Loucy (cell line): ENCODE data around the gene SELENON.

ENCODE experiments used
- H2AFZ ChIP-seq: fragments of 200-600 bp; sonication (generic); 2 replicates; pipeline ENCODE4 v1.6.0; 2016; ENCODE audit warnings: antibody characterized with exemption, mild to moderate bottlenecking, low read length, moderate library complexity
- H3F3A ChIP-seq: fragments of 200-600 bp; 2 replicates; pipeline ENCODE4 v1.6.0; 2016; ENCODE audit warnings: antibody characterized with exemption, low read depth, mild to moderate bottlenecking
- H3K27me3 ChIP-seq: fragments of 200-600 bp; sonication (generic); 2 replicates; pipeline ENCODE4 v1.6.1; 2014; ENCODE audit warnings: low read length, mild to moderate bottlenecking; ENCODE audit not compliant: insufficient read depth, poor library complexity, severe bottlenecking
- H3K36me3 ChIP-seq: fragments of 200-600 bp; sonication (generic); 2 replicates; pipeline ENCODE4 v1.6.1; 2016; ENCODE audit warnings: low read length; ENCODE audit not compliant: insufficient read depth
- H3K4me1 ChIP-seq: fragments of 200-600 bp; sonication (generic); 2 replicates; pipeline ENCODE4 v1.5.1; 2014; ENCODE audit warnings: low read length, mild to moderate bottlenecking; ENCODE audit not compliant: insufficient read depth, poor library complexity, severe bottlenecking
- H3K4me2 ChIP-seq: fragments of 200-600 bp; sonication (generic); 2 replicates; pipeline ENCODE4 v1.6.0; 2014; ENCODE audit warnings: antibody characterized with exemption, low read length, low read depth, mild to moderate bottlenecking; ENCODE audit not compliant: poor library complexity, severe bottlenecking
- H3K4me3 ChIP-seq: fragments of 200-600 bp; sonication (generic); 2 replicates; pipeline ENCODE4 v1.5.1; 2014; ENCODE audit warnings: low read length, mild to moderate bottlenecking, mixed read lengths; ENCODE audit not compliant: poor library complexity, severe bottlenecking
- H3K79me2 ChIP-seq: fragments of 200-600 bp; sonication (generic); 2 replicates; pipeline ENCODE4 v1.6.1; 2014; ENCODE audit warnings: low read length; ENCODE audit not compliant: insufficient read depth
- H3K9ac ChIP-seq: fragments of 200-600 bp; sonication (generic); 2 replicates; pipeline ENCODE4 v1.6.0; 2014; ENCODE audit warnings: mild to moderate bottlenecking, low read depth, low read length, moderate library complexity; ENCODE audit not compliant: poor library complexity, severe bottlenecking
- H3K9me2 ChIP-seq: fragments of 200-600 bp; sonication (generic); replicated peaks from 2 replicates; pipeline ENCODE4 v1.6.1; 2016; ENCODE audit warnings: low read depth, low read length, mixed read lengths
- H3K9me3 ChIP-seq: fragments of 200-600 bp; sonication (generic); 2 replicates; pipeline ENCODE4 v1.6.1; 2014; ENCODE audit warnings: mild to moderate bottlenecking, antibody characterized with exemption, low read length, low read depth; ENCODE audit not compliant: insufficient read depth
- H4K20me1 ChIP-seq: fragments of 200-600 bp; sonication (generic); 2 replicates; pipeline ENCODE4 v1.6.0; 2014; ENCODE audit warnings: antibody characterized with exemption, low read length, mild to moderate bottlenecking; ENCODE audit not compliant: insufficient read depth, poor library complexity, severe bottlenecking
- CTCF ChIP-seq: fragments of 200-600 bp; sonication (generic); conservative IDR thresholded peaks from 2 replicates; pipeline ENCODE4 v1.5.1; 2014; ENCODE audit warnings: mild to moderate bottlenecking, antibody characterized with exemption, low read length
- EZH2phosphoT487 ChIP-seq: fragments of 200-600 bp; IDR thresholded peaks from 2 replicates; pipeline ENCODE4 v1.6.1; 2018; ENCODE audit warnings: antibody characterized with exemption, mild to moderate bottlenecking, moderate library complexity, borderline replicate concordance

Gene SELENON

GRCh38 chr1:25785333-25786067 is 14.5 kb upstream of the SELENON start:
- Histone ChIP-seq H4K20me1 (no peaks in the 10 kb centered on the region), H3K36me3 (no peaks in the 10 kb centered on the region), H3K4me2 (no peak overlapping the region), H3K4me1 (no peaks in the 10 kb centered on the region), H3K9me3 (no peaks in the 10 kb centered on the region), H2AFZ (no peak overlapping the region), H3K79me2 (no peaks in the 10 kb centered on the region), H3K9ac (no peak overlapping the region), H3K27me3 (peaks cover 22% of the 10 kb centered on the region), H3F3A (no peaks in the 10 kb centered on the region), H3K4me3 (no peak overlapping the region), H3K9me2 (no peaks in the 10 kb centered on the region)
- TF ChIP-seq EZH2phosphoT487 (no peak), CTCF (no peak)

GRCh38 chr1:25786887-25787759 is 12.9 kb upstream of the SELENON start:
- no peaks in the 10 kb centered on the region for H3K9me3 ChIP-seq
- no peak overlapping the region for H3K4me3 ChIP-seq
- TF ChIP-seq EZH2phosphoT487 (no peak), CTCF (no peak)
- H3K36me3 ChIP-seq: no peaks in the 10 kb centered on the region
- H3K9ac ChIP-seq: no peak overlapping the region
- H4K20me1 ChIP-seq: no peaks in the 10 kb centered on the region
- no peaks in the 10 kb centered on the region for H3K79me2 ChIP-seq
- peaks cover 22% of the 10 kb centered on the region for H3K27me3 ChIP-seq
- no peaks in the 10 kb centered on the region for H3K9me2 ChIP-seq
- H3K4me1 ChIP-seq: no peaks in the 10 kb centered on the region
- no peaks in the 10 kb centered on the region for H3F3A ChIP-seq
- no peak overlapping the region for H2AFZ ChIP-seq
- no peak overlapping the region for H3K4me2 ChIP-seq

GRCh38 chr1:25787760-25788166 is 12.2 kb upstream of the SELENON start:
- H3K27me3 ChIP-seq: peaks cover 22% of the 10 kb centered on the region
- H4K20me1 ChIP-seq: no peaks in the 10 kb centered on the region
- no peaks in the 10 kb centered on the region for H3F3A ChIP-seq
- no peak for TF ChIP-seq CTCF
- no peak for TF ChIP-seq EZH2phosphoT487
- no peaks in the 10 kb centered on the region for H3K9me2 ChIP-seq
- H3K9ac ChIP-seq: no peak overlapping the region
- no peaks in the 10 kb centered on the region for H3K9me3 ChIP-seq
- H3K4me1 ChIP-seq: no peaks in the 10 kb centered on the region
- H3K4me2 ChIP-seq: no peak overlapping the region
- H3K36me3 ChIP-seq: no peaks in the 10 kb centered on the region
- H3K4me3 ChIP-seq: no peak overlapping the region
- no peak overlapping the region for H2AFZ ChIP-seq
- no peaks in the 10 kb centered on the region for H3K79me2 ChIP-seq
